ENCODE measurements around the gene FAM229B. TPM values are rescaled to one million over a fixed set of nuclear protein-coding genes. Genes with fewer than 3 reads are reported as not detected.
A peak's percentile ranks its signal among the peaks of the same experiment; 100 is the strongest.
"Not testable (repeated sequence)": the region's sequence is repeated elsewhere in the genome, so short reads cannot be mapped to it uniquely, and the experiment has no call there.

The FAM229B gene
- total RNA-seq, 1 donor = 5.1 TPM

- no peak for DNase-seq (ENCODE audit: low read depth in 2 of 3, low spot score in 2 of 3)
Measured at GRCh38 chr6:112061605-112062004, 25.8 kb upstream of the FAM229B start.

GRCh38 chr6:112062966-112063365 lies 24.4 kb upstream of the FAM229B start:
- no peak for DNase-seq (ENCODE audit: low read depth in 2 of 3, low spot score in 2 of 3)

GRCh38 chr6:112065426-112065986 lies 21.9 kb upstream of the FAM229B start:
- no peak for DNase-seq (ENCODE audit: low read depth in 2 of 3, low spot score in 2 of 3)

GRCh38 chr6:112066606-112067005 lies 20.8 kb upstream of the FAM229B start:
- no peak for DNase-seq (ENCODE audit: low read depth in 2 of 3, low spot score in 2 of 3)

GRCh38 chr6:112081569-112081968 lies 5.8 kb upstream of the FAM229B start:
- DNase-seq (ENCODE audit: low read depth in 2 of 3, low spot score in 2 of 3) = no peak

GRCh38 chr6:112085286-112086065 lies 1.9 kb upstream of the FAM229B start:
- no peak for DNase-seq (ENCODE audit: low read depth in 2 of 3, low spot score in 2 of 3)

- DNase-seq (ENCODE audit: low read depth in 2 of 3, low spot score in 2 of 3) = peak in 2 of 3 donors; percentile 40 to 41
Measured at GRCh38 chr6:112086744-112087135, 651 bp upstream of the FAM229B start.

- no peak for DNase-seq (ENCODE audit: low read depth in 2 of 3, low spot score in 2 of 3)
Measured at GRCh38 chr6:112087916-112088315, 525 bp downstream of the FAM229B start.

- DNase-seq (ENCODE audit: low read depth in 2 of 3, low spot score in 2 of 3) = no peak
Measured at GRCh38 chr6:112096901-112097300, 9.5 kb downstream of the FAM229B start.

GRCh38 chr6:112100561-112100960 lies 13.2 kb downstream of the FAM229B start:
- DNase-seq (ENCODE audit: low read depth in 2 of 3, low spot score in 2 of 3) = no peak

- DNase-seq (ENCODE audit: low read depth in 2 of 3, low spot score in 2 of 3) = not testable (repeated sequence)
Measured at GRCh38 chr6:112106026-112106425, 18.6 kb downstream of the FAM229B start.

GRCh38 chr6:112106562-112106961 lies 19.2 kb downstream of the FAM229B start:
- no peak for DNase-seq (ENCODE audit: low read depth in 2 of 3, low spot score in 2 of 3)

GRCh38 chr6:112109262-112109661 lies 21.9 kb downstream of the FAM229B start:
- no peak for DNase-seq (ENCODE audit: low read depth in 2 of 3, low spot score in 2 of 3)

- DNase-seq (ENCODE audit: low read depth in 2 of 3, low spot score in 2 of 3) = no peak
Measured at GRCh38 chr6:112113431-112113830, 26.0 kb downstream of the FAM229B start.

- DNase-seq (ENCODE audit: low read depth in 2 of 3, low spot score in 2 of 3) = no peak
Measured at GRCh38 chr6:112113918-112114317, 26.5 kb downstream of the FAM229B start.

GRCh38 chr6:112114577-112115223 lies 27.3 kb downstream of the FAM229B start:
- DNase-seq (ENCODE audit: low read depth in 2 of 3, low spot score in 2 of 3) = no peak

GRCh38 chr6:112116221-112116620 lies 28.8 kb downstream of the FAM229B start:
- DNase-seq (ENCODE audit: low read depth in 2 of 3, low spot score in 2 of 3) = no peak

- DNase-seq (ENCODE audit: low read depth in 2 of 3, low spot score in 2 of 3) = peak in 2 of 3 donors; percentile 36 to 59
Measured at GRCh38 chr6:112117554-112117953, 30.2 kb downstream of the FAM229B start.

GRCh38 chr6:112118034-112118433 lies 30.6 kb downstream of the FAM229B start:
- no peak for DNase-seq (ENCODE audit: low read depth in 2 of 3, low spot score in 2 of 3)

- DNase-seq (ENCODE audit: low read depth in 2 of 3, low spot score in 2 of 3) = no peak
Measured at GRCh38 chr6:112122756-112123155, 35.4 kb downstream of the FAM229B start.

GRCh38 chr6:112123982-112124381 lies 36.6 kb downstream of the FAM229B start:
- no peak for DNase-seq (ENCODE audit: low read depth in 2 of 3, low spot score in 2 of 3)

- DNase-seq (ENCODE audit: low read depth in 2 of 3, low spot score in 2 of 3) = no peak
Measured at GRCh38 chr6:112128208-112128607, 40.8 kb downstream of the FAM229B start.
